Hepatocyte (in vitro differentiated cells): Measurements from ENCODE around the gene POFUT2.

Source experiments
- CTCF ChIP-seq: fragments of 200-600 bp; sonication (generic); IDR thresholded peaks from 2 replicates; pipeline ENCODE4 v1.5.1; 2016; ENCODE audit warnings: antibody characterized with exemption, mild to moderate bottlenecking; ENCODE audit not compliant: poor library complexity
- EZH2 ChIP-seq: fragments of 200-600 bp; sonication (generic); IDR thresholded peaks from 2 replicates; pipeline ENCODE4 v1.6.1; 2016; ENCODE audit warnings: antibody characterized with exemption, mild to moderate bottlenecking, borderline replicate concordance
- EZH2phosphoT487 ChIP-seq: fragments of 200-600 bp; sonication (generic); IDR thresholded peaks from one replicate; pipeline ENCODE4 v1.6.1; 2018; ENCODE audit warnings: antibody characterized with exemption, mild to moderate bottlenecking, low read depth, moderate library complexity; ENCODE audit not compliant: unreplicated experiment, severe bottlenecking

GRCh38 chr21:45302082-45303061 is 14.7 kb upstream of the POFUT2 start:
- TF ChIP-seq EZH2 (no peak), CTCF (no peak), EZH2phosphoT487 (no peak)
